Activated CD4-positive, alpha-beta T cell treated with anti-CD3 and anti-CD28 coated beads, Interleukin-2, amount 10 ng/mL, durations not matched to agents 24 days and 14 days (primary cell): ENCODE measurements around the gene SSC4D. TPM values are rescaled to one million over a fixed set of nuclear protein-coding genes. Genes with fewer than 3 reads are reported as not detected.
"Not testable (repeated sequence)": the region's sequence is repeated elsewhere in the genome, so short reads cannot be mapped to it uniquely, and the experiment has no call there.

Experiments
- DNase-seq: peaks from one replicate; pipeline ENCODE4 v3.0.0; 2022
- H3K27ac Mint-ChIP-seq: one replicate; pipeline ENCODE4 v1.8.0; 2022; ENCODE audit warnings: mild to moderate bottlenecking, mixed read lengths
- H3K27me3 Mint-ChIP-seq: one replicate; pipeline ENCODE4 v1.8.0; 2022; ENCODE audit warnings: mixed read lengths
- H3K36me3 Mint-ChIP-seq: one replicate; pipeline ENCODE4 v1.8.0; 2022; ENCODE audit warnings: low read depth, mild to moderate bottlenecking, mixed read lengths
- H3K4me1 Mint-ChIP-seq: one replicate; pipeline ENCODE4 v1.8.0; 2021; ENCODE audit warnings: mixed read lengths
- H3K4me3 Mint-ChIP-seq: one replicate; pipeline ENCODE4 v1.8.0; 2022; ENCODE audit warnings: mild to moderate bottlenecking, moderate library complexity, mixed read lengths
- H3K9me3 Mint-ChIP-seq: one replicate; pipeline ENCODE4 v1.8.0; 2021; ENCODE audit warnings: mixed read lengths
- intact Hi-C: fragments of 100-400 bp; cut with micrococcal nuclease; formaldehyde crosslinking; loops from one replicate; pipeline ENCODE4 v1.15.1; 2023
- total RNA-seq: library from RNA; stranded (reverse); gene quantifications from 2 replicates; pipeline ENCODE4 v1.2.3, GENCODE V29; 2022

Gene SSC4D
- total RNA-seq, 1 donor from 2014 or later, result 0.77 TPM

- DNase-seq, result no peak
- intact Hi-C loops, result no loop called here
- no peaks in the 10 kb centered on the region for H3K9me3 Mint-ChIP-seq
- H3K27ac Mint-ChIP-seq, result no peak overlapping the region
- H3K4me1 Mint-ChIP-seq, result peaks cover 5% of the 10 kb centered on the region
- no peaks in the 10 kb centered on the region for H3K27me3 Mint-ChIP-seq
- H3K36me3 Mint-ChIP-seq, result no peaks in the 10 kb centered on the region
- H3K4me3 Mint-ChIP-seq, result no peak overlapping the region
These were observed 5.6 kb downstream of the SSC4D start for GRCh38 chr7:76403780-76404494.

DNA sequence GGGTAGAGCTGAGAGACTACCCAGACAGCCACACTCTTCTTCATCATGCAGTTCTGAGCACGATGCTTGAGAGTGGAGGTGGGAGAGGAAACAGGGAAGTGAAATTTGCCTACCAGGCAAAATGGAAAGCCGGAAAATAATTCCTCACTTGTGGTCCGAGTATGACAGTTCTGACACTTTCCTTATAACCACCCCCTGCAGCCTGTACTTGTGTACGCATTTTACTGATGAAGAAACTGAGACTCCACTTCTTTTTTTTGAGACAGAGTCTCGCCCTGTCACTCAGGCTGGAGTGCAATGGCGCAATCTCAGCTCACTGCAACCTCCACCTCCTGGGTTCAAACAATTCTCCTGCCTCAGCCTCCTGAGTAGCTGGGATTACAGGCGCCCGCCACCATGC lies 6.4 kb downstream of the SSC4D start:
- H3K4me3 Mint-ChIP-seq, intact Hi-C loops, H3K4me1 Mint-ChIP-seq, H3K27me3 Mint-ChIP-seq, H3K9me3 Mint-ChIP-seq, H3K36me3 Mint-ChIP-seq, H3K27ac Mint-ChIP-seq, DNase-seq: not testable (repeated sequence)

- no peak overlapping the region for H3K27ac Mint-ChIP-seq
- H3K9me3 Mint-ChIP-seq, result no peaks in the 10 kb centered on the region
- DNase-seq, result no peak
- H3K27me3 Mint-ChIP-seq, result no peaks in the 10 kb centered on the region
- H3K4me1 Mint-ChIP-seq, result peaks cover 19% of the 10 kb centered on the region
- H3K4me3 Mint-ChIP-seq, result no peak overlapping the region
- intact Hi-C loops, result no loop called here
- H3K36me3 Mint-ChIP-seq, result no peaks in the 10 kb centered on the region
These were observed 9.2 kb downstream of the SSC4D start for GRCh38 chr7:76400248-76400647.

- intact Hi-C loops, result no loop called here
- peaks cover 23% of the 10 kb centered on the region for H3K4me1 Mint-ChIP-seq
- no peaks in the 10 kb centered on the region for H3K9me3 Mint-ChIP-seq
- H3K36me3 Mint-ChIP-seq, result no peaks in the 10 kb centered on the region
- DNase-seq, result peak; percentile 92
- peak overlapping the region; percentile 84 for H3K27ac Mint-ChIP-seq
- H3K27me3 Mint-ChIP-seq, result no peaks in the 10 kb centered on the region
- H3K4me3 Mint-ChIP-seq, result peak overlapping the region; percentile 86
These were observed 11.9 kb downstream of the SSC4D start for GRCh38 chr7:76397409-76398183.

DNA sequence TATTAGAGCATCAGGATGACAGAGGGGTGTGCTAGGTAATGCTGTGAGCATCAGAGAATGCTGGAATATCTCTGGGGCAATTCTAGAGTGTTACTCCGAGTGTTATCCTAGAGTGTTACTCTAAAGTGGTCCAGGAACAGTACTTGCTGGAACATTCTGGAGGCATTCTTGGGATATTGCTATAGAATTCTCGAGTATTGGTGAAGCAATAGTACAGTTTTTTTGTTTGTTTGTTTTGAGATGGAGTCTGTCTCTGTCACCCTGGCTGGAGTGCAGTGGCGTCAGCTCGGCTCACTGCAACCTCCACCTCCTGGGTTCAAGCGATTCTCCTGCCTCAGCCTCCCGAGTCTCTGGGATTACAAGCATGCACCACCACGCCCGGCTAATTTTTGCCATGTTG lies 12.6 kb downstream of the SSC4D start:
- Mint-ChIP-seq H3K36me3 (no peaks in the 10 kb centered on the region), H3K27ac (no peak overlapping the region), H3K27me3 (no peaks in the 10 kb centered on the region), H3K4me1 (peaks cover 25% of the 10 kb centered on the region), H3K4me3 (peak overlapping the region; percentile 86), H3K9me3 (no peaks in the 10 kb centered on the region)
- no peak for DNase-seq
- intact Hi-C loops, result no loop called here

DNA sequence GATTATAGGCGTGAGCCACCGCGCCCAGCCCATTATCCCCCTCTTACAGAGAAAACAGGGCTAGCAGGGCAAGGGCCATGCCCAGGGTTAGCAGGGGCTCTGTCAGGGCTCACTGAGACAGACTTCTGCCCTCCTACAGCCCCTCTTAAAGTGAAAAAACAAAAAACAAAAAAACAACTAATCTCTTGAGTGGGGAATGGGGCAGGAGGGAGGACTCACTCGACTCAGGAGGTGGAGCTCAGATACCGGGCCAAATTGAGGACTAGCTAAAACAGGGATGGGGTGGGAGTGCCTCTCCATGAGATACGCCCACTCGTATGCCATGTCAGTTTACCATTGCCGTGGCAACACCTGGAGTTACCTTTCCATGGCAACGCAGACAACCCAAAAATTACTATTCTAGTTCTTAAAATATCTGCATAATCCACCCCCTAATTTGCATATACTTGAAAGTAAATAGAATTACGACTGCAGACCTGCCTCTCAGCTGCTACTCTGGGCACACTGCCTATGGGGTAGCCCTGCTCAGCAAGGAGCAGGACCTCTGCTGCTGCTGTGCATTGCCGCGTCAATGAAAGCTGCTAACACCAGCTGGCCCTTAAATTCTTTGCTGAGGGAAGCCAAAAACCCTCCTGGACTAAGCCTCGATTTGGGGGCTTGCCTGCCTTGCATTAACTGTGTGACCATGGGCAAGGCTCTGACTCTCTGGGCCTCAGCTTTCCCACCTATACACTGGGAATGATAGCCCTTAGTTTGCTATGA lies 13.4 kb downstream of the SSC4D start:
- peak overlapping the region; percentile 28 for H3K4me3 Mint-ChIP-seq
- no peak for DNase-seq
- peaks cover 25% of the 10 kb centered on the region for H3K4me1 Mint-ChIP-seq
- H3K27ac Mint-ChIP-seq, result no peak overlapping the region
- H3K9me3 Mint-ChIP-seq, result no peaks in the 10 kb centered on the region
- intact Hi-C loops, result no loop called here
- H3K27me3 Mint-ChIP-seq, result no peaks in the 10 kb centered on the region
- no peaks in the 10 kb centered on the region for H3K36me3 Mint-ChIP-seq

DNA sequence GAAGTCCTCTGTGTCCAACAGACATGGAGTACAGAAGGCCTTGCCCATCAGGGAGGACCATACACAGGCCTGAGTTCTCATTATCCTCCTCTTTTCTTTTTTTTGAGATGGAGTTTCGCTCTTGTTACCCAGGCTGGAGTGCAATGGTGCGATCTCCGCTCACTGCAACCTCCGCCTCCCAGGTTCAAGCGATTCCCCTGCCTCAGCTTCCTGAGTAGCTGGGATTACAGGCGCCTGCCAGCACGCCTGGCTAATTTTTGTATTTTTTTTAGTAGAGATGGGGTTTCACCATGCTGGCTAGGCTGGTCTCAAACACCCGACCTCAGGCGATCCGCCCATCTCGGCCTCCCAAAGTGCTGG lies 13.9 kb downstream of the SSC4D start:
- H3K27ac Mint-ChIP-seq, H3K4me3 Mint-ChIP-seq, DNase-seq, H3K27me3 Mint-ChIP-seq, intact Hi-C loops, H3K9me3 Mint-ChIP-seq, H3K36me3 Mint-ChIP-seq: not testable (repeated sequence)
- peaks cover 25% of the 10 kb centered on the region for H3K4me1 Mint-ChIP-seq

- peak overlapping the region; percentile 12 for H3K4me3 Mint-ChIP-seq
- H3K27me3 Mint-ChIP-seq, result no peaks in the 10 kb centered on the region
- DNase-seq, result no peak
- H3K9me3 Mint-ChIP-seq, result no peaks in the 10 kb centered on the region
- peaks cover 25% of the 10 kb centered on the region for H3K4me1 Mint-ChIP-seq
- peak overlapping the region; percentile 6 for H3K27ac Mint-ChIP-seq
- intact Hi-C loops, result no loop called here
- no peaks in the 10 kb centered on the region for H3K36me3 Mint-ChIP-seq
These were observed 14.5 kb downstream of the SSC4D start for GRCh38 chr7:76394957-76395356.

DNA sequence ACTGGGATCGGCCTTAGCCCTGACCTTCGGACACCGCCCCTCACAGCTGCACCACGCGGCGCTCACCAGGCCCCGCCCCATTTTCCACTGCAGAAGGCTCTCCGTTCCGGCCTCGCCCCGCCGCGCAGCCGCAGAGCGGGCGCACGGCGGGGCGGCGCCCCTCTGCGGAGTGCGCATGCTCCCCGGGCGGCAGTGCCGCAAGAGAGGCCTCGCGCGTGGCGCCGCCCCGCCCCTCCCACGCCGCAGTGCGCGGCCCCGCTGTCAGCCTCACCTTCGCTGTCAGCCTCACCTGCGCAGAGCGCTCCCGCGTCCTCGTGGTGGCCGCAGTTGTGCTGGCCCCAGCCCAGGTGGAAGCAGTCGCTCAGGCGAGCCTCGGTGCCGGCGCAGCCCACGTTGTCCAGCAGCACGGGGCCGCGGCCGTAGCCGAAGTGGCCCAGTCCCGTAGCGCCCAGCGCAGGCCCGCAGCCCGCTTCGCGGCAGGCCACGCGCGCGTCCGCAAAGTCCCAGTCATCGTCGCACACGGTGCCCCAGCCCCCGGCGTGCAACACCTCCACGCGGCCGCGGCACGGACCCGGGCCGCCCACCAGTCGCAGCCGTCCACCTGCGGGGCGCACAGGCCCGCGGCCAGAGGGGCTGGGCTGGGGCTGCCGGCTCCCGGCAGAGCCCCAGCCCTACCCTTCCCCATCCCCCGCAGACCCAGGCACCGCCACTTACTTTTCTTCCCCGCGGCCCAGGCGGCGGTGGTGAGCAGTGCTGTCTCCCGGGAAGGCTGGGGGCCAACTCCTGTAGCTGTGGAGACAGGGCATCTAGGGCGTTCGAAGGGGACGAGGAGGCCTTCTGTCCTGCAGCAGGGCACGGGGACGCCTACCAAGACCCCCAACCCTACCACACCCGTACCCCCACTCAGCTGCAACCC lies 16.1 kb downstream of the SSC4D start:
- no peaks in the 10 kb centered on the region for H3K9me3 Mint-ChIP-seq
- no peaks in the 10 kb centered on the region for H3K27me3 Mint-ChIP-seq
- H3K27ac Mint-ChIP-seq, result peak overlapping the region; percentile 99
- intact Hi-C loops, result loop anchor here (1.0 kb wide), 1 partner anchor 34 kb away; no protein-coding TSS in a partner anchor
- peaks cover 25% of the 10 kb centered on the region for H3K4me1 Mint-ChIP-seq
- peak; percentile 98 for DNase-seq
- peak overlapping the region; percentile 90 for H3K4me3 Mint-ChIP-seq
- no peaks in the 10 kb centered on the region for H3K36me3 Mint-ChIP-seq

DNA sequence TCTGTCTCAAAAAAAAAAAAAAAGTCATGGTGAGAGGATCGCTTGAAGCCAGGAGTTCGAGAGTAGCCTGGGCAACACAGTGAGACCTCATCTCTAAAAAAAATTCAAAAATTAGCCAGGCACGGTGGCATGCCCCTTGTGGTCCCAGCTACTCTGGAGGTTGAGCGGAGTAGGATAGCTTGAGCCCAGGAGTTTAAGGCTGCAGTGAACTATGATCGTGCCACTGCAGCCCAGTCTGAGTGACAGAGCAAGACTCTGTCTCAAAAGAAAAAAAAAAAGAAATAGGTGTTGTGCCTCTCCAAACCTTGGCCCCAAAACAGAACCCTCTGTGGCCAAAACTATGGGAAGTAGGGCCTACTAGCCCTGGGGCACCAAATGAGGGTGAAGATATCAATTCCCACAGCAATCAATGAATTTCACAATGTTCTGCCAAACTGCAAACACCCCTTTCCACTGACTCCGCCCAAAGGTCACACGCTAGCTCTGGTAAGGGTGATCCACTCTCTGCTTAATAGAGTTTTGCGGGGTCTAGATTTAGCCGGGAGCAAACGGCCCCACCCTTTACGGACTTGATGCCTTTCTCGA lies 16.9 kb downstream of the SSC4D start:
- intact Hi-C loops, result loop anchor here (1.0 kb wide), 1 partner anchor 33 kb away; no protein-coding TSS in a partner anchor
- DNase-seq, result no peak
- no peaks in the 10 kb centered on the region for H3K27me3 Mint-ChIP-seq
- peaks cover 23% of the 10 kb centered on the region for H3K4me1 Mint-ChIP-seq
- peak overlapping the region; percentile 90 for H3K4me3 Mint-ChIP-seq
- no peaks in the 10 kb centered on the region for H3K9me3 Mint-ChIP-seq
- H3K36me3 Mint-ChIP-seq, result no peaks in the 10 kb centered on the region
- H3K27ac Mint-ChIP-seq, result peak overlapping the region; percentile 99

DNA sequence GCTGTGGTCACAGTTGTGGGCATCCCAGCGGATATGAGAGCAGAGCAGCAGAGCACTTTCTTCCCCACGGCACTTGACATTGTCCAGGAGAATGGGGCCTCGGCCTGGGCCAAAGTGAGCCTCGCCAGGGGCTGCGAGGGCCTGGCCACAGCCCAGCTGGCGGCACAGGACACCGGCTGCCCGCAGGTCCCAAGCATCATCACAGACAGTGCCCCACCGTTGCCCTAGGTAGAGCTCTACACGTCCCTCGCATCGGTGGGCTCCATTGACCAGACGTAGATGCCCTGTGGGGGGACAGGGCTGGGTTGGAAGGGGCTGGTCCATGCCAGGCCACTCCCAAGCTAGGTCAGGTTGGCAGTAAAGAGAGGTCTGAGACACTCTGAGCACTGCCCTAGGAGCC lies 19.4 kb downstream of the SSC4D start:
- Mint-ChIP-seq H3K9me3 (no peaks in the 10 kb centered on the region), H3K36me3 (no peaks in the 10 kb centered on the region), H3K4me3 (no peak overlapping the region), H3K4me1 (peaks cover 16% of the 10 kb centered on the region), H3K27me3 (no peaks in the 10 kb centered on the region), H3K27ac (peak overlapping the region; percentile 15)
- DNase-seq, result no peak
- intact Hi-C loops, result no loop called here

- H3K9me3 Mint-ChIP-seq, H3K36me3 Mint-ChIP-seq, H3K4me1 Mint-ChIP-seq, DNase-seq, H3K4me3 Mint-ChIP-seq, H3K27me3 Mint-ChIP-seq, intact Hi-C loops, H3K27ac Mint-ChIP-seq: not testable (repeated sequence)
These were observed 21.7 kb downstream of the SSC4D start for GRCh38 chr7:76387789-76388188.

- Mint-ChIP-seq H3K27ac (no peak overlapping the region), H3K36me3 (no peaks in the 10 kb centered on the region), H3K4me3 (no peak overlapping the region), H3K9me3 (no peaks in the 10 kb centered on the region), H3K4me1 (peaks cover 4% of the 10 kb centered on the region), H3K27me3 (no peaks in the 10 kb centered on the region)
- no peak for DNase-seq
- intact Hi-C loops, result no loop called here
These were observed 22.7 kb downstream of the SSC4D start for GRCh38 chr7:76386691-76387260.
